Amniotic stem cell (primary cell): ENCODE results near the gene CCDC136.

ENCODE experiments used
- DNase-seq: peaks from one replicate; lab custom pipeline; 2025; lab: John Stamatoyannopoulos, UW

CCDC136 gene

GRCh38 chr7:128862571-128863432, 71.0 kb downstream of the CCDC136 start, which contains the start of gene ATP6V1F:
TSS of gene ATP6V1F (plus strand) at chr7:128862856. CDS start at chr7:128862905, 49 bp downstream.
- DNase-seq = peak; percentile 83

DNA sequence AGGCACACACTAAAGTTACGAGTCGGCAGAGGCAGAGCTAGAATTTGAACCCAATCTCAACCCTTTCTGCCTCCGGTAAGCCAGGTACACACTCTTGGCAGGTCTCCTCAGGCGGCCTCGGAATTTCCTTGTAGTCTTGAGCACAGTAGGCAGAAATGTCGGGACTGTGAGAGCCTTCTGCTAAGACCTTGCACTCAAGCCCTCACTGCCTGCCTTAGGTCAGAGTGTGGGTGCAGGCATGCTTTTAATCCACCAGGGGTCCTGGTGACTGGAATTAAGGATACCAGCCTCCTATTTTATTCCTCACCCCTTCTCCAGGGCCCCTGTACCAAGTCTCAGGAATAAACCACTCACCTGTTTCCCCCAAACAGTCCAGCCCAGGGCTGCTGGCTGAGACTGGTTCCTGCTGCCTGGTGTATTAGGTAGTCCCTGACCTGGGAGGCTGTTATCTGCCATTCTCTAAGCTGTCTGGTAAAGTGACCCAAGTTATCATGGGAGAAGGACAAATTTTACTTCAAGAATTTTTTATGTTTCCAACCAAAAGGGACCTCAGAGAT, 71.7 kb downstream of the CCDC136 start:
- no peak for DNase-seq

- DNase-seq = no peak
Observed at GRCh38 chr7:128865303-128865702, 73.5 kb downstream of the CCDC136 start.

GRCh38 chr7:128865996-128866877, 74.5 kb downstream of the CCDC136 start:
- DNase-seq = no peak

GRCh38 chr7:128867241-128867640, 75.5 kb downstream of the CCDC136 start:
- DNase-seq = no peak

DNA sequence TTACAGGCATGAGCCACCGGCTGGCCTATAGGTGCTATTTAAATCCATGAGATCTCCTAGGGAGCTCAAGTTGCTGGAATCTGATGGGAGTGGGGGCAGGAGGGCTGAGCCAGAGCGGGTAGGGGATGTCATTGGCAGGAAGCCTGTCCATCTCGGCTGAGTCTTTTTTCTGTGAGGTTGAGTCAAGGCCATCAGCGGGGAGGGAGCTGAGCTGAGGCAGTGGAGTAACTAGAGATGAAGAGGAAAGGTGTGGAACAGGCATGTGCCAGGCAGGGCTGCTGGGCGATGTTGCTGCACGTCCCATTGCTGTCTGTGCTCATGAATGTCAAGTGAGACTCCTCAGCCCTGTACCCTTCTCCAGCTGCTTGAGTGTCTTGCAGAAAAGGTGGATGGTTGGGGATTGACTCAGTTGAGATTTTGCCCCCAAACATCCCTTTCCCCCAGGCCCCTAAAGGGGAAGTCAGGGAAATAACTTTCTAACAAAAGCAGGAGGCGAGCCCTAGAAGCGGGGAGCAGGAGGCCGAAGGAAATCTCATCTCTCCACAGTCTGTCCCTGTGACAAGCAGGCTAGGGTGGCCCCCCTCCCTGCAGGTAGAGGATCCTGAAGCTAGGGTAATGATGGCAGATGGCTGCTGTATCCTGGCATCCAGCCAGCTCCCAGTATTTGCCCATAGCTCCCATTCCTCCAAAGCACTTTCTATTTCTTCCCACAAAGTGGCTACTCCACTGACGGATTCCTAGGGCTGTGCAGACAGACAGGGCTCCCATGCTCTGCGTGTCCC, 76.3 kb downstream of the CCDC136 start:
- DNase-seq = no peak

DNA sequence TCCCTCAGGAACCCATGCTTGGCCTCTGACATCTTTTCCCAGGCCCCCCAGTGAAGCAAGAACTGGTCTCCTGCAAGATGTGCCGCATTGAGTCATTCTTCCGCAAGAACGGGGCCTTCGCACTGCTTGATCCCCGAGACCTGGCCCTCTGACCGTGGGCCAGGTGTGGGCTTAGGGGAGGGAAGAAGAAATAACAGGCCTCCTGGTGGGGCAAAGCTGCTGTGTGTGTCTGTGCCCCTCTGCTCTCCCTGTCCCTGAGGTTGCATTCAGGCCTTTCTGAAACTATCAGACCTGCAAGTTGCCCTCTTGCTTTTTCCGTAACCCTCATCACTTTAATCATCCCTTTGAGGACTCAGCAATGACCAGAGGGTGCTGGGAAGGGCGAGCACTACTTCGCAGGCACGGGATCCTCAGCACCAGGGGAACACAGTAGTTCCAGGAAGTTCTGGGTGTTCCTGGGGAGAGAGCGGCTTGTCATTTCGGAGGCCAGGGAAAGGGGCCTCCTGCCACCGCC, 76.9 kb downstream of the CCDC136 start:
- DNase-seq = no peak

DNA sequence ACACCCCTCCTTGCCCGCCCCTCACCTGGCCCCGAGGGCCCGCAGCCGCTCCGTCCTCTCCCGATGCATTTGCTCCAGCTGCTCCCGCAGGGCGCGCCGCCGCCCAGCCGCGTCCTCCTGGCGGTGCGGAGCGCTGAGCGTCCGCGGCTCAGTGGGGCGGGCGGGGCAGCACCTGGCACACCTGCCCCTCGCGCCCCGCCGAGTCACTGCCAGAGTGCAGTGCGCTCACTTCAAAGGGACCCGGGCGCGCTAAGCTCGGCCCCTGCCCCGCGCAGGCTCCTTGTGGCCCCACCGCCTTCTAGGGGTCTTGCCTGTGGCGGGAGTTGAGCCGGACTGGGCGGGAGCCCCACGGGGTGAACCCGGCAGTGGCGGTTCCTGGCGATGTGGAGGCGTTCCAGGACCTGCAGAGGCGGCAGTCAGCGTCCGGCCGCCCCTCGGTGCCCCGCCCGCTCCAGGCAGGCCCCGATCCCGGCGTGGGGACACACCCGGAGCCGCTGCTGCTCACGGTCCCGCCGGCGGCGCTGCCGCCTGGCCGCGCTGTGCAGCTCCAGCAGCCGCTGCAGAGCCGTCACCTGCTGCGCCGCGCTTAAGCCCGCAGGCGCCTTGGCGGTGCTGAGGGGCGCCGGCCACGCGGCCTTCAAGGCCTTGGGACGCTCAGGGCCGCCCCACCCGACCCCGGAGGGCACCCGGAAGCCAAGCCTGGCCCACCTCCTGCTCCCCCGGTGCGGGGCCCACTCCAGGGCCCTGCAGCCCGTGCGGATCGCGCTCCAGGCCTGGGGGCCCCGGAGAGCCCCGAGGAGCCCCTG, 77.6 kb downstream of the CCDC136 start:
- no peak for DNase-seq

DNA sequence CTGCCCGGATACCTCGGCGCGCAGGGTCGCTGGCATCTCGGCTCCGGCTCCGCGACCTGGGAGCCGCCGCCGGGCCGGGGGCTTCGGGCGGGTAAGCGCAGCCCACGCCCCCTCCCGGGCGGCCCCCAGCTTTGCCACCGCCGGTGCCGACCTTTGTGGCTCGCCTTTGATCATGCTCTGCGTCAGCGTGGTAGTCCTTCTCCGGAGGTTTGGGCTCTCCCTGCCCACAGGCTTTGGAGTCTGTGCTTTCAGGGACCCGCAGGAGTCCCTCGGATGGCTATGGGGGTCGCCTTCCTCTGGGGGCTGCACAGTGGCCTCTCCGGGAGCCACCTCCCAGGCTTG, 78.1 kb downstream of the CCDC136 start:
- no peak for DNase-seq

- no peak for DNase-seq
Observed at GRCh38 chr7:128871050-128871449, 79.3 kb downstream of the CCDC136 start.
